Activated CD4-positive, alpha-beta T cell treated with anti-CD3 and anti-CD28 coated beads for 24 hours (primary cell): Measurements from ENCODE around the gene NLGN4Y.

Source experiments
- DNase-seq, 2 donors: peaks; one replicate each; pipeline ENCODE4 v3.0.0-alpha.2; 2020; ENCODE audit warnings: low read depth in 2 of 2

The NLGN4Y gene

GRCh38 chrY:14524272-14525231 is at the start of gene NLGN4Y:
TSS of gene NLGN4Y (plus strand) at chrY:14524529. CDS start at chrY:14622120, 97,591 bp downstream.
- no peak for DNase-seq

GRCh38 chrY:14485935-14486334 is 38.4 kb upstream of the NLGN4Y start:
- no peak for DNase-seq

- DNase-seq: no peak
Observed at GRCh38 chrY:14490226-14490625, 34.1 kb upstream of the NLGN4Y start.

- DNase-seq: no peak
Observed at GRCh38 chrY:14498071-14498470, 26.3 kb upstream of the NLGN4Y start.

- DNase-seq: no peak
Observed at GRCh38 chrY:14504592-14504991, 19.7 kb upstream of the NLGN4Y start.

- no peak for DNase-seq
Observed at GRCh38 chrY:14522379-14522950, 1.9 kb upstream of the NLGN4Y start.

- no peak for DNase-seq
Observed at GRCh38 chrY:14523491-14524271, 648 bp upstream of the NLGN4Y start.

GRCh38 chrY:14525315-14525714 is 986 bp downstream of the NLGN4Y start:
- no peak for DNase-seq

GRCh38 chrY:14528361-14528760 is 4.0 kb downstream of the NLGN4Y start:
- DNase-seq: no peak

GRCh38 chrY:14536703-14537102 is 12.4 kb downstream of the NLGN4Y start:
- no peak for DNase-seq

GRCh38 chrY:14543506-14543905 is 19.2 kb downstream of the NLGN4Y start:
- no peak for DNase-seq

- DNase-seq: no peak
Observed at GRCh38 chrY:14581294-14581693, 57.0 kb downstream of the NLGN4Y start.

- no peak for DNase-seq
Observed at GRCh38 chrY:14586725-14587124, 62.4 kb downstream of the NLGN4Y start.

GRCh38 chrY:14601372-14601771 is 77.0 kb downstream of the NLGN4Y start:
- DNase-seq: no peak

GRCh38 chrY:14617625-14618024 is 93.3 kb downstream of the NLGN4Y start:
- no peak for DNase-seq

- DNase-seq: no peak
Observed at GRCh38 chrY:14618513-14618912, 94.2 kb downstream of the NLGN4Y start.

- no peak for DNase-seq
Observed at GRCh38 chrY:14628208-14628607, 103.9 kb downstream of the NLGN4Y start.

GRCh38 chrY:14631676-14632075 is 107.3 kb downstream of the NLGN4Y start:
- no peak for DNase-seq

GRCh38 chrY:14633718-14634117 is 109.4 kb downstream of the NLGN4Y start:
- no peak for DNase-seq

- no peak for DNase-seq
Observed at GRCh38 chrY:14634954-14635353, 110.6 kb downstream of the NLGN4Y start.

- DNase-seq: no peak
Observed at GRCh38 chrY:14637551-14637950, 113.2 kb downstream of the NLGN4Y start.

- no peak for DNase-seq
Observed at GRCh38 chrY:14641853-14642252, 117.5 kb downstream of the NLGN4Y start.
